ENCODE data around the gene SDHA. TPM values are rescaled to one million over a fixed set of nuclear protein-coding genes. Genes with fewer than 3 reads are reported as not detected.

The SDHA gene
- total and polyA plus RNA-seq, 10 of the 15 experiments (the other 5 are each of a cell fraction or from before 2014, with no cell fraction given): 63.3 to 205 (median 104) TPM

GRCh38 chr5:172421-172820, 45.7 kb upstream of the SDHA start:
- ATAC-seq (no peak), FAIRE-seq (no peak), DNase-seq (ENCODE audit: low read depth, low spot score) (no peak)
- Histone ChIP-seq H3K27me3 (replicated peaks in 1 of 2; ENCODE audit: control insufficient read depth in 2 of 2, insufficient read depth in 2 of 2, low read length in 1 of 2) (peaks cover 0 to 3% of the 10 kb centered on the region in 2 experiments; a peak in 2 of 4 replicates), H3K9me3 (replicated peaks; ENCODE audit: control insufficient read depth, insufficient read depth, low read length) (no peaks in the 10 kb centered on the region), H3K79me2 (ENCODE audit: control insufficient read depth, insufficient read depth, low read length) (no peaks in the 10 kb centered on the region), H3K4me3 (no peak overlapping the region), H2AFZ (ENCODE audit: control insufficient read depth, low read depth, low read length) (no peak overlapping the region), H4K20me1 (ENCODE audit: control insufficient read depth, insufficient read depth) (no peaks in the 10 kb centered on the region), H3K4me2 (ENCODE audit: control insufficient read depth, insufficient read depth) (no peak overlapping the region), H3K4me1 (ENCODE audit: control insufficient read depth, insufficient read depth, low read length) (no peaks in the 10 kb centered on the region), H3K36me3 (ENCODE audit: control insufficient read depth in 2 of 2, insufficient read depth in 2 of 2, low read length in 1 of 2) (no peaks in the 10 kb centered on the region), H3K27ac (ENCODE audit: control insufficient read depth, insufficient read depth) (no peak overlapping the region), H3K9ac (ENCODE audit: control insufficient read depth, insufficient read depth, low read length) (no peak overlapping the region)
- TF ChIP-seq IKZF2 (IDR thresholded peaks at IDR 0.05) (no peak), ZNF24 (IDR thresholded peaks at IDR 0.05) (no peak), CBX3 (IDR thresholded peaks at IDR 0.05; ENCODE audit: borderline replicate concordance, low read depth) (no peak), SREBF1 (IDR thresholded peaks at IDR 0.05; ENCODE audit: low read length) (no peak), EP300 (IDR thresholded peaks at IDR 0.05; ENCODE audit: borderline replicate concordance in 1 of 2, control insufficient read depth in 1 of 2, low read depth in 2 of 2, low read length in 2 of 2) (no peak), NFYB (IDR thresholded peaks at IDR 0.05; ENCODE audit: insufficient read depth, low read depth, low read length) (no peak), POLR2A (IDR thresholded peaks at IDR 0.05; ENCODE audit: low read depth, low read length) (no peak), ZBTB40 (IDR thresholded peaks at IDR 0.05; ENCODE audit: borderline replicate concordance) (no peak), MLLT1 (IDR thresholded peaks at IDR 0.05) (no peak), ZSCAN29 (IDR thresholded peaks at IDR 0.05) (no peak), SMC3 (IDR thresholded peaks at IDR 0.05; ENCODE audit: borderline replicate concordance, low read length) (no peak), TARDBP (IDR thresholded peaks at IDR 0.05; ENCODE audit: borderline replicate concordance) (no peak), KLF5 (IDR thresholded peaks at IDR 0.05; ENCODE audit: partially characterized antibody) (no peak), CEBPB (IDR thresholded peaks at IDR 0.05; ENCODE audit: borderline replicate concordance in 1 of 2, low read depth in 2 of 2, low read length in 2 of 2) (no peak), NKRF (conservative IDR thresholded peaks at IDR 0.05) (no peak), GABPA (IDR thresholded peaks at IDR 0.05; ENCODE audit: low read depth) (no peak), CBFB (IDR thresholded peaks at IDR 0.05; ENCODE audit: low read depth) (no peak), PML (IDR thresholded peaks at IDR 0.05; ENCODE audit: low read length) (no peak), MYB (IDR thresholded peaks at IDR 0.05; ENCODE audit: borderline replicate concordance, low read depth, low read length) (no peak), SREBF2 (IDR thresholded peaks at IDR 0.05; ENCODE audit: low read length) (no peak)
- CTCF ChIA-PET: no interaction called here
- in situ Hi-C loops (cut with MboI) (no loop called here), intact Hi-C loops (cut with micrococcal nuclease; ENCODE audit: unreplicated experiment) (no loop called here)
- WGBS (ENCODE audit: insufficient coverage, insufficient replicate concordance, low lambda C conversion rate, missing lambda C conversion rate): 56% methylated on average over 13 of the region's 13 CpGs
- RAD21 ChIA-PET (ENCODE audit: unreplicated experiment): no interaction called here
- no TSS peak for BruUV-seq (replicated peaks)
- SMC1A ChIA-PET (ENCODE audit: uncharacterized antibody, unreplicated experiment): no interaction called here
- POLR2A ChIA-PET: no interaction called here

Measured in GM12878 (cell line).